GM12865 (cell line): Measurements from ENCODE around the gene OPCML.

Experiments
- DNase-seq: peaks from one replicate; pipeline ENCODE4 v3.0.0; 2010; ENCODE audit warnings: low read depth
- H3K4me3 ChIP-seq: 2 replicates; pipeline ENCODE4 v1.5.1; 2011; ENCODE audit warnings: mild to moderate bottlenecking, low read depth, low read length, control low read depth
- CTCF ChIP-seq: IDR thresholded peaks from 2 replicates; pipeline ENCODE4 v1.5.1; 2011; ENCODE audit warnings: low read length, control low read depth, low read depth, inconsistent platforms; ENCODE audit not compliant: insufficient read depth; ENCODE audit errors: missing control alignments

OPCML gene

GRCh38 chr11:132997396-132997795, 534.9 kb downstream of the OPCML start:
- no peak overlapping the region for H3K4me3 ChIP-seq
- no peak for DNase-seq
- no peak for TF ChIP-seq CTCF

- TF ChIP-seq CTCF, result no peak
- no peak overlapping the region for H3K4me3 ChIP-seq
- DNase-seq, result no peak
Measured at GRCh38 chr11:132994966-132995365, 537.3 kb downstream of the OPCML start.

GRCh38 chr11:132993991-132994502, 538.3 kb downstream of the OPCML start:
- no peak for DNase-seq

GRCh38 chr11:132992838-132993631, 539.3 kb downstream of the OPCML start:
- no peak overlapping the region for H3K4me3 ChIP-seq
- TF ChIP-seq CTCF, result no peak
- no peak for DNase-seq

More at GRCh38 chr11:132993991-132994502, 538.3 kb downstream of the OPCML start:
- no peak for TF ChIP-seq CTCF
- H3K4me3 ChIP-seq, result no peak overlapping the region

GRCh38 chr11:132988411-132988810, 543.9 kb downstream of the OPCML start:
- DNase-seq, result no peak
- TF ChIP-seq CTCF, result no peak
- no peak overlapping the region for H3K4me3 ChIP-seq

- no peak for TF ChIP-seq CTCF
- H3K4me3 ChIP-seq, result no peak overlapping the region
- no peak for DNase-seq
Measured at GRCh38 chr11:132987936-132988335, 544.4 kb downstream of the OPCML start.

- no peak for DNase-seq
- TF ChIP-seq CTCF, result no peak
- H3K4me3 ChIP-seq, result no peak overlapping the region
Measured at GRCh38 chr11:132983641-132983978, 548.7 kb downstream of the OPCML start.
